Measurements from ENCODE around the gene MPST.
"Not testable (repeated sequence)": the region's sequence is repeated elsewhere in the genome, so short reads cannot be mapped to it uniquely, and the experiment has no call there.

The MPST gene

DNA sequence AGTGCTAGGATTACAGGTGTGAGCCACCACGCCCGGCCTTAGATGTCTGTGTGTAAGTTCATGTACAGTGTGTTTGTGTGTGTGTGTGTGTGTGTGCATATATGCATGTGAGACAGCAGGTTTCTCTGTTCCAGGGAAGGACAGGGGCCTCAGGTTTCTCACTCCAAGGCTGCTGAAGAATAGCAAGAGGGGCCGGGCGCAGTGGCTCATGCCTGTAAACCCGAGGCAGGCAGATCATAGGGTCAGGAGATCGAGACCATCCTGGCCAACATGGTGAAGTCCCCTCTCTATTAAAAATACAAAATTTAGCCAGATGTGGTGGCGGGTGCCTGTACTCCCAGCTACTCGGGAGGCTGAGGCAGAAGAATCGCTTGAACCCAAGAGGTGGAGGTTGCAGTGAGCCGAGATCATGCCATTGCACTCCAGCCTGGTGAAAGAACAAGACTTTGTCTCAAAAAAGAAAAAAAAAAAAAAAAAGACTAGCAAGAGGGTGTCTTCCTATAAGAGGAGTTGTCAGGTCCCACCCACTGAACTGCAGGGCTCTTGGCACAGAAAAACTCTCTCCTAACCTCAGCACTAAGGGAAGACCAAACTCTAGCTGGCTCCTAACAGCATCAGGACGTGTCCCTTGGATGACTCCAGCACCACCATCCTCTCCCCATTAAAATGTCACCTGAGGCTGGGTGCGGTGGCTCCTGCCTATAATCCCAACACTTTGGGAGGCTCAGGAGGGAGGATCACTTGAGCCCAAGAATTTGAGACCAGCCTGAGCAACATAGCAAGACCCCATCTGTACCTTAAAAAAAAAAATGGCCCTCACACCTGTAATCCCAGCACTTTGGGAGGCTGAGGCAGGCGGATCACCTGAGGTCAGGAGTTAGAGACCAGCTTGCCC is 40.3 kb upstream of the MPST start:
- in situ Hi-C loops (cut with HindIII; ENCODE audit: low sequenced_read_pairs), result no loop called here
- TF ChIP-seq, protein P1, sequence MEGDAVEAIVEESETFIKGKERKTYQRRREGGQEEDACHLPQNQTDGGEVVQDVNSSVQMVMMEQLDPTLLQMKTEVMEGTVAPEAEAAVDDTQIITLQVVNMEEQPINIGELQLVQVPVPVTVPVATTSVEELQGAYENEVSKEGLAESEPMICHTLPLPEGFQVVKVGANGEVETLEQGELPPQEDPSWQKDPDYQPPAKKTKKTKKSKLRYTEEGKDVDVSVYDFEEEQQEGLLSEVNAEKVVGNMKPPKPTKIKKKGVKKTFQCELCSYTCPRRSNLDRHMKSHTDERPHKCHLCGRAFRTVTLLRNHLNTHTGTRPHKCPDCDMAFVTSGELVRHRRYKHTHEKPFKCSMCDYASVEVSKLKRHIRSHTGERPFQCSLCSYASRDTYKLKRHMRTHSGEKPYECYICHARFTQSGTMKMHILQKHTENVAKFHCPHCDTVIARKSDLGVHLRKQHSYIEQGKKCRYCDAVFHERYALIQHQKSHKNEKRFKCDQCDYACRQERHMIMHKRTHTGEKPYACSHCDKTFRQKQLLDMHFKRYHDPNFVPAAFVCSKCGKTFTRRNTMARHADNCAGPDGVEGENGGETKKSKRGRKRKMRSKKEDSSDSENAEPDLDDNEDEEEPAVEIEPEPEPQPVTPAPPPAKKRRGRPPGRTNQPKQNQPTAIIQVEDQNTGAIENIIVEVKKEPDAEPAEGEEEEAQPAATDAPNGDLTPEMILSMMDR (IDR thresholded peaks at IDR 0.05; ENCODE audit: low read depth, low read length, missing control alignments), result no peak
- no peak for DNase-seq (ENCODE audit: low read depth)
- no peak overlapping the region for H3K4me3 ChIP-seq (ENCODE audit: low read depth, low read length)

- DNase-seq (ENCODE audit: low read depth), result no peak
- TF ChIP-seq, protein P1 (IDR thresholded peaks at IDR 0.05; ENCODE audit: low read depth, low read length, missing control alignments), result no peak
- in situ Hi-C loops (cut with HindIII; ENCODE audit: low sequenced_read_pairs), result no loop called here
- H3K4me3 ChIP-seq (ENCODE audit: low read depth, low read length), result no peak overlapping the region
These were observed 38.2 kb upstream of the MPST start for GRCh38 chr22:36981247-36981775.

DNA sequence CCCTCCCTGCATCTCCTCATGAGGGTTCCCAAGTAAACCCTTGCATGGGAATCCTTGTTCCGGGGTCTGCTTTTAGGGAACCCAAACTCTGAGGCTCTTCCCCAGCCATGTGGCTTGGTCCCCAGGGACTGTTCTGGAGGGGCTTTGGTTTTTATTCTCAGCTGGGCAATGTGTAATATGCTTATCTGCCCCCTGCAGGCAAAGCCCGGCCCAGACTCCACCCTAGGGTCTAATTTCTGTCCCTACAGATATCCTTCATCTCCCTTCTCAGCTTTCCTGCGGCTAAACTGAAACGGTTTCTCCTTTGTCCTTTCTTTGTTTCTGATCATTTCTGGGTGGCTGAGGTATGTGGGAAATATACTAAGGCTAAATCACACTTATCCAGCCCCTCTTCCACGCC is 37.4 kb upstream of the MPST start:
- TF ChIP-seq, protein P1 (IDR thresholded peaks at IDR 0.05; ENCODE audit: low read depth, low read length, missing control alignments), result no peak
- in situ Hi-C loops (cut with HindIII; ENCODE audit: low sequenced_read_pairs), result no loop called here
- no peak overlapping the region for H3K4me3 ChIP-seq (ENCODE audit: low read depth, low read length)
- no peak for DNase-seq (ENCODE audit: low read depth)

DNA sequence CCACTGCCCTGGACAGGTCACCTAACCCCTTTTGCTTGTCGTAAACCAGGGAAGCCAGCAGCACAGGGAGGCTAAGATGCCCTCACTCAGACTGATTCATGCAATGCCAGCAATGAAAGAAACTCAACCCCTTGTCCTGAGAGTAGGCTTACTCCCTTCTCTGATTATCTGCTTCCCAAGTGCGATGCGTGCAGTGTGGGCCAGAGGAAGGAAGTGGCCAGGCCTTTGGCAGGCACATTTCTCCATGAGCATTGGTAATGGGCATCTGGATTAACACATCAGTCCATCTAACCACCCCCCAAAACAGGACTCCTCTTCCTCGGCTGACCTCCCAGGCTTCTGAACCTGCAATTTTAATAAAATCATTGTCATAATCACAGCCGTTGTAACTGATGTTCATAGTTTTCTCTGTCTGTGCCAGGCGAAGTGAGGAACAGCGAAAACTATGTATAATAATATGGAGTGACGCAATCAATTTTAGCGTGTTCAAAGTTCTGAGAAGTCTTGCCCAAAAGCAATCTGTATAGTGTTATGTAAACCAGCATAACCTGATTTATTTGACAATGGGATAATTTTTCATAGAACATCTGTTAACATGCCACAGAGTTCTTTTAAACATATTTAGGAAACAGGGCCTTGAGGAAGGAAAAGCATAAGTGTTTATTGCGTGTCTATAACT is 34.2 kb upstream of the MPST start:
- H3K4me3 ChIP-seq (ENCODE audit: low read depth, low read length), result no peak overlapping the region
- TF ChIP-seq, protein P1 (IDR thresholded peaks at IDR 0.05; ENCODE audit: low read depth, low read length, missing control alignments), result no peak
- DNase-seq (ENCODE audit: low read depth), result no peak
- in situ Hi-C loops (cut with HindIII; ENCODE audit: low sequenced_read_pairs), result no loop called here

GRCh38 chr22:36986242-36986821 is 33.2 kb upstream of the MPST start:
- no peak overlapping the region for H3K4me3 ChIP-seq (ENCODE audit: low read depth, low read length)
- no peak for DNase-seq (ENCODE audit: low read depth)
- TF ChIP-seq, protein P1 (IDR thresholded peaks at IDR 0.05; ENCODE audit: low read depth, low read length, missing control alignments), result peak; percentile 40
- in situ Hi-C loops (cut with HindIII; ENCODE audit: low sequenced_read_pairs), result no loop called here

DNA sequence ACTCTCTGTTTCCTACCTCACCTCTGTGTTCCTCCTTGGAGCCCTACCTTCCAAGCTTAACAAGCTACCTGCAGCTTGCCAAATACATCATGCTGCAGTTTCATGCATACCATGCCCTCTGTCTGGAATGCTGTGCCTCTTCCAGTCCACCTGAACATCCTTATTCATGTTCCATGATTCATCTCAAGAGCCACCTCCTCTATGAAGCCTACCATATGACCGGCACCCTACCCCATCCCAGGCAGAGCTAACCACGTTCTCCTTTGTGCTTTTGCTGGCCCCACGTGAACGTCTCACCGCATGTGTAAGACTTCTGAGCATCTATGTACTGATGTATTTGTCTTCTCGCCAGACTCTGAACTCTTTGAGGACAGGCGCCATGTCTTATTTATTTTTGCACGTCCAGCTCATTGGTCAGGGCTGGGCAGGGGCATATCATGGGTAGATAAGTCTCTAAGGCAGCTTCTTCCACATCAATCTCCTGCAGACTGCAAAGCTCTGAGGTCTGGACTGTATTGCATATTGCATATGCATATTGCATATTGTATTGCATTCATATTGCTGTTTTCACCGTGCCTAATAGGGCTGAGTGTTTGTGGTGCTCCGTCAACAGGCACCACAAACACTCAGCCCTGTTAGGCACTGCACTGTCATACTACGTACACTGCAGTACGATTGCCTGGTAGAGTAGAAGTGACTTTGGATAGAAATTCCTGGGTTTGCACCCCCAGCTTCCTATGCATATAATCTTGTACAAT is 31.3 kb upstream of the MPST start:
- TF ChIP-seq, protein P1 (IDR thresholded peaks at IDR 0.05; ENCODE audit: low read depth, low read length, missing control alignments), result no peak
- H3K4me3 ChIP-seq (ENCODE audit: low read depth, low read length), result no peak overlapping the region
- in situ Hi-C loops (cut with HindIII; ENCODE audit: low sequenced_read_pairs), result no loop called here
- no peak for DNase-seq (ENCODE audit: low read depth)

DNA sequence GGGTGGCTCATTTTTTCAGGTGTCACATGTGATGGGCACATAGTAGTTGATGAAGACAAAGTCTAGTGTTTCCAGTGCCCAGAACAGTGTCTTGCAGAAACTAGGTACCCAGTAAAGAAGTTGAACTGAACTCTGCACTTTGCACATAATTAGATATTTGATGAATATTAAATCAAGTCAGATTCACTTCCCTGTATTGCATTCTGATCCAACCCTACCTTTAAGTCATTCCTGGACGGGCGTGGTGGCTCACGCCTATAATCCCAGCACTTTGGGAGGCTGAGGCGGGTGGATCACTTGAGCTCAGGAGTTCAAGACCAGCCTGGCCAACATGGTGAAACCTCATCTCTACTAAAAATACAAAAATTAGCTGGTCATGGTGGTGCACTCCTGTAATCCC is 30.5 kb upstream of the MPST start:
- in situ Hi-C loops (cut with HindIII; ENCODE audit: low sequenced_read_pairs); DNase-seq (ENCODE audit: low read depth); H3K4me3 ChIP-seq (ENCODE audit: low read depth, low read length): not testable (repeated sequence)
